HT-29 (cell line): ENCODE data around the gene TLCD3B. TPM values are rescaled to one million over a fixed set of nuclear protein-coding genes. Genes with fewer than 3 reads are reported as not detected.
"Not testable (repeated sequence)": the region's sequence is repeated elsewhere in the genome, so short reads cannot be mapped to it uniquely, and the experiment has no call there.

Experiments used
- DNase-seq: peaks from one replicate; pipeline ENCODE4 v3.0.0-alpha.2; 2015; ENCODE audit warnings: low spot score
- total RNA-seq: library from RNA; depleted of rRNA; stranded (reverse); fragments of >200 nt; shearing (Covaris generic); gene quantifications from 2 replicates; pipeline ENCODE4 v1.2.3, GENCODE V29; 2014

The TLCD3B gene
- total RNA-seq, 1 experiment from 2014 or later = 0.79 TPM

GRCh38 chr16:30063278-30063892 lies 32.3 kb upstream of the TLCD3B start:
- DNase-seq = no peak

DNA sequence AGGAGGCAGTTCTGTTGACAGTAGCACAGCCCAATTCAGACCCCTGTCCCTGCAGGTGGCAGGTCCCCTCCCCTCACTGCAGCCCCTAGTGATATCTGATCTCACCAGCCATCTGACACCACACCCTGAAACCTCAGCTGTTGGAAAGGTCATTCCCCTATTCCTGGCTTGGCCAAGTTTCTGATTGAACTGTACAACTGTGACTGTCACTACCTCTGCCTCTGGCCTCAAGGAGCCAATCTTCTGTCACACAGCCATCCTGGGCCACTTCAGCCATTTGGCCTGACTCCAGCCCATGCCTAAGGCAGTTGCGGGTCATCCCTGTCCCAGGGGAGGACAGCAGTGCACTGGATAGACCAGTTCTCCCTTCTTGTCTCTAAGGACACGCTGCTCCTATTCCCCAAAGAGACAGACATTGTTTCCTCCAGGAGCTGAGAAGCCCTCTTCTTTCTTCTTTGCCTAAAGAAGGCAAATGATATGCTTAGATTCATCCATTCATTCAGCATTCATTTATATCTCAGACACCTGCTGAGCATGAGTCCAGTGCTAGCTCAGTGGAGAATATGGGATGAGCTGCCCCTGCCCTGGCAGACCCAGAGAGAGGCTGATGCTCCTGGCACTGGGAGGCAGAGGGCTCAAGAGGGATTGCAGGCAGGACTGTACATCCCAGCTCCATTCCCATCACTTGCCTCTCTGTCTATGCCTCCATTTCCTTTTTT lies 29.9 kb upstream of the TLCD3B start:
- no peak for DNase-seq

- DNase-seq = no peak
These were observed 29.3 kb upstream of the TLCD3B start for GRCh38 chr16:30060346-30060745.

GRCh38 chr16:30054959-30055553 lies 24.0 kb upstream of the TLCD3B start:
- peak; percentile 59 for DNase-seq

DNA sequence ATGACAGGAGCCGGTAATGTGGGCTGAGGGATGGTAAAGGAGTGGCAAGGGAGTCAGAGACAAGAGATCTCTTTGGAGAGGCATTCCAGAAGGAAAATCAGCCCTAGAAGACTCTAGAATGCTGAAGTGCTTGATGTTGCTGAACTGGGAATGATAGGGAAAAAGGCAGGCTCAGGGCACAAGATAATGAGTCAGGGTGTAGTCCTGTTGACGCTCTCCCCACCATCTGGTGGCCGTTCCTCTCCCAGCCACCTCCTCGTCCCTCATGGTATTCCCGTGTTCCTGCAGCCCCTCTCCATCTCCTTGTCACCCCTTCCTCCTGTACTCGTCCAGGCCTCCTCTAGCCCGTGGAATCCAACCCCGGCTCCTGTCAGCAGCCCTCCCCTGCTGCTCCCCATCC lies 23.4 kb upstream of the TLCD3B start:
- no peak for DNase-seq

DNA sequence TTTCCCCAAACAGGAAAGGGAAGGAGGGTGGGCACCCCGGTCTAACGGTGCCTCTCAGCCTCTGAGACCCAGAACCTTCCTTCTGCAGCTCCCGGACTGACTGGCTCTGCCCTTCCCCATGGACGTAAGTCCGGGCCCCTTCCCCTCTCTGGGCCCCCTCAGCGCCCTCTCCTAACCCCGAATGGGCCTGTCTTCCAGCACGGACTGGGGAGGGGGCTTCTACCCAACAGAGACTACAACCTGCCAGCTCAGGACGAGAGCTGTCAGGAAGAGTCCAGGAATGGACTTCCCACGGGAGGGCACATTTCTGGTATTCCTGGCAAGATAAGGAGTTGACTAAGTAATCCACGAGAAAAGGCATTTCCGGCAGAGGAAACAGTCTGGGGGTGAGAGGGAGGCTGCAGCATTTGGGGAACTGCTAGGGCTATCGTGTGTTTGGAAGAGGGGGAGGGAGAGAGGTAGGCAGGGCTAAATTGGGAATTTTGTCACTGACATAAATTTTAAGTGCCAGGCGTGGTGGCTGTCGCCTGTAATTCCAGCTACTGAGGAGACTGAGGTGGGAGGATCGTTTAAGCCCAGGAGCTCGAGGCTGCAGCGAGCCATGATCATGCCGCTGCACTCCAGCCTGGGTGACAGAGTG lies 22.4 kb upstream of the TLCD3B start:
- peak; percentile 35 for DNase-seq

DNA sequence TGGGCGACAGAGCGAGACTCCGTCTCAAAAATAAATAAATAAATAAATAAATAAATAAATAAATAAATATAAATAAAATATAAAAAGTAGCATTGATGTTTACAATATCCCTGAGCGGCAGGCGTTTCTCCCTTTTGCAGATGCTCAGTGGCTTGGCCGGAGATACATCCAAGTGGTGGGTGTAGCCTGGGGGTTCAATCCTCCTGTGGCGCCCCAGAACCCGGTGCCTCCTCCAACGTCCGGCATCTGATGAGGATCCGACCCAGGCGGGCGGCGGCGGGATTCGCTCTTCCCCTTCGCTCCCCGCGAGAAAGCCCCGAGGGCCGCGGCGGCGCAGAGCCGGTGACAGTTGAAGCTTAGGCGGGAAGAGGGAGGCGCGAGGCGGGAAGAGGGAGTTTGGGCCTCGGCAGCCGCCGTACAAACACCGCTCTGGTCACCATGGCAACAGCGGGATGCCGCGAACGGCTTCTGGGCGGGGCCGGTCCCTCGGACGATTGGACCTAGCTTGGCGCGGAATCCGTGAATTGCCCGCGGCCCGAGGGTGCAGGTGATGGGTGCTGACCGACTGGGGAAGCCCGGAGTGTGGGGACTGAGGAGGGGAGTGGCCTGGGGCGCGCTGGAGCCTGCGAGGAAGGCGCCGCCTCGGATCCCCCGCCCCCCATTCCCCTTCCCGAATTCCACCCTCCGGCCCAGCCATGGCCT lies 21.8 kb upstream of the TLCD3B start:
- DNase-seq = peak; percentile 91

DNA sequence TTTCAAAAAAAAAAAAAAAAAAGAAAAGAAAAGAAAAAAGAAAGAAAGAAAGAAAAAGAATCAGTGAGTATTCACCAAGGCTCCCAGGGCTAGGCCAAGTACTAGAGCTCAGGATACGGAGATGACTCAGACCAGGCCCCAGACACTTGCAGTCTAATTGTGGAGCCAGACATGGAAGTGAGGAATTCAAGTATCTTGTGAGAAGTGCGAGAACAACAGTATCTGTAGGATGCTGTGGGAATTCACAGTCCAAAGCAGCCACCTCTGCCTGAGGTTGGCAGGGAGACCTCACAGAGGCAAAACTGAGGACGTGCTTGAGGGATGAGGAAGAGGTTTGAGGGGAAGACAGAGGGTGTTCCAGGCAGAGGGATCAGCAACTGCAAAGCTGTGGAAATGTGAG lies 20.4 kb upstream of the TLCD3B start:
- DNase-seq = no peak

GRCh38 chr16:30049871-30050270 lies 18.8 kb upstream of the TLCD3B start:
- DNase-seq = no peak

DNA sequence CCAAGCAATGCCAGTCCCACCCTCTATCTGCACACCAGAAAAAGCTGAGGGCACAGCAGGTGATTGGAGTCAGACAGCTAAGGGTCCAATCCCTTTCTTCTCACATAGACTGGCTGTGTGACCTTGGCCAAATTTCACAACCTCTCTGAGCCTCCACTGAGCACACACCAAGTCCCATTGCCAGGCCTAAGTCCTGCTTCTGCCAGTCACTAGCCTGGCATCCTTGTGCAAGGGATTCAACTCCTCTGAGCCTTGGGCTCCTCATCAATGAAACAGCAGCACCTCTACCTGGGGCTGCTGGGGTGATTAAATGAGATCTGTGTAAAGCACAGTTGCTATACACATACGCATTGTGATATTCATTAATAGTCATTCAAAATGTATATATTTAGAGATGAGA lies 15.5 kb upstream of the TLCD3B start:
- DNase-seq = no peak

GRCh38 chr16:30046178-30046577 lies 15.1 kb upstream of the TLCD3B start:
- DNase-seq = no peak

DNA sequence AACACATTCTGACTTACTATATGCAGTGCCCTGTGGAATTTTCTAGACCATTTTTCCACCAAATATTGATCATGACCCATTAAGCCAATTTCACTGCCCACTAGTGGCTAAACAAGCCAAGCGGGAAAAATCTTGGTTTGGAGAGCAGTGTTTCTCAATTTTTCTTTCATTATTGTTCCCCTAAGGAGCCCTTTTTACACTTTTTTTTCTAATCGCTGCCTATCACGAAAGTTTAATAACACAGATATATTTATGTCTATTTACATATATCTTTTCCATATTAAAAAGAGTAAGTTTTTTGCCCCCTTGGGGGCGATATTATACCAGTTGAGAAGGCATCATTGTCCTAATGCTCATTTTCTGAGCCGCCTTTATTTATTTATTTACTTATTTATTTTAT lies 10.8 kb upstream of the TLCD3B start:
- peak; percentile 62 for DNase-seq

GRCh38 chr16:30040690-30041089 lies 9.6 kb upstream of the TLCD3B start:
- not testable (repeated sequence) for DNase-seq

DNA sequence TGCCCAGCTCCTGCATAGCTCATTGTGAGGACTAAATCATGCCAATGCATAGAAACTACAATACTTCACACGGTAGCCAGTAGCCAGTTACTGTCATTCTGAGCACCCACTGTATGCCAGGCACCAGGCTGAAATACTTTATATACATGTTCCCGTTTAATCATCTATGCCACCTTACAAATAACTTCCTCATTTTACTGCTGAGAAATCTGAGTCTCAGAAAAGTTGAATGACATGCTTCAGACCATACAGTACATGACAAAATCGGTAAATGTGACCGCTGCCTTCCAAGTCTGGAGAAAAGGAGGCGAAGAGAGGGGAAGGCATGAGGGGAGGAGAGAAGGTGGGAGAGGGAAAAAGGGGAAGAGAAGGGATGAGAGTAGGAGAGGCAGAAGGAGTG lies 9.2 kb upstream of the TLCD3B start:
- DNase-seq = no peak

DNA sequence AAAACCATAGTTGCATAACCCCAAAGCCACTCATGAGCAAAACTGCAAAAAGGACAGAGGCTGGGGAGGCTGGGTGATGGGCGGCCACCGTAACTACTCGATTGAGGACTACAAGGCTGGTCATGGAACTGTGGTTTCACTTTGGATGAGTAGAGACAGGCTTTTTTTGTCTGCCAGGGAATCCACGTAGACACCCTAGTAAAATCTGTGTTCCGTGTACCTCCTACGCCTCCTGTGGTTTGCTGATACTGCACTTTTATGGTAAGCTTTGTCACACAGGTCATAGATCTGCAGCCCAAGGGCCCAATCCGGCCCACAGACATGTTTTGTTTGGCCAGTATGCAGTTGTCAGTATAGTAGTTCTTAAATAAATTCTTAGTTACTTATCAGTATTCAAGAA lies 2.2 kb upstream of the TLCD3B start:
- no peak for DNase-seq

DNA sequence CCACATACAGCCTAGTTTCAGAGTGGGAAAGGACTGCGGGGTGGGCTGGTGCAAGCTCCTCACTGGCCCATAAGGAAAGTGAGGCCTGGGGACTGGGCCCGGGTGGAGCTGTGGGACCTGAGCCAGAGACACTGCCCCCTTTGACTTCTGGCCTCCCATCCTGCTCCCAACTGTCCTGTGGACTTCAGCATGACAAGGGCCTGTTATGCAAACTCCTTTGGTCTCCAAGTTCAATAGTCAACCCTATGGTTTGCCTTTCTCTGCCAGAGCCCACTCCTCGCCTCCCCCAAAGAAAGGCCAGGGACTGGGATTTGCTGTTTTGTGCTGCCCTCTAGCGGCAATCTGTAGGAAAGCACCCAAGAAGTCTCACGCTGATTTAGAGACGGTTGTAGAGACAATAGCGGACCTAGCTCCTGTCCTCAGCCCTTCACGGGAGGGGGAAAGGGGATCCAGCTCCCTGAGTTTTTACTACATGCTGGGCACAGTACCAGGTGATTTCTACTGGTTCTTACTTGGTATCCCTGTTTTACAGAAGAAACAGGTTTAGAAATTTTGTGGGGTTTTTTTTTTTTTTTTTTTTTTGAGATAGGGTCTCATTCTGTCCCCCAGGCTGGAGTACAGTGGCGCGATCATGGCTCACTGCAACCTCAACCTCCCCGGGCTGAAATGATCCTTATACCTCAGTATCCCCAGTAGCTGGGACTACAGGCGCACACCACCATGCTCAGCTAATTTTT lies 1.2 kb upstream of the TLCD3B start:
- DNase-seq = peak; percentile 78

GRCh38 chr16:30031477-30031918 lies 427 bp upstream of the TLCD3B start:
- DNase-seq = no peak

DNA sequence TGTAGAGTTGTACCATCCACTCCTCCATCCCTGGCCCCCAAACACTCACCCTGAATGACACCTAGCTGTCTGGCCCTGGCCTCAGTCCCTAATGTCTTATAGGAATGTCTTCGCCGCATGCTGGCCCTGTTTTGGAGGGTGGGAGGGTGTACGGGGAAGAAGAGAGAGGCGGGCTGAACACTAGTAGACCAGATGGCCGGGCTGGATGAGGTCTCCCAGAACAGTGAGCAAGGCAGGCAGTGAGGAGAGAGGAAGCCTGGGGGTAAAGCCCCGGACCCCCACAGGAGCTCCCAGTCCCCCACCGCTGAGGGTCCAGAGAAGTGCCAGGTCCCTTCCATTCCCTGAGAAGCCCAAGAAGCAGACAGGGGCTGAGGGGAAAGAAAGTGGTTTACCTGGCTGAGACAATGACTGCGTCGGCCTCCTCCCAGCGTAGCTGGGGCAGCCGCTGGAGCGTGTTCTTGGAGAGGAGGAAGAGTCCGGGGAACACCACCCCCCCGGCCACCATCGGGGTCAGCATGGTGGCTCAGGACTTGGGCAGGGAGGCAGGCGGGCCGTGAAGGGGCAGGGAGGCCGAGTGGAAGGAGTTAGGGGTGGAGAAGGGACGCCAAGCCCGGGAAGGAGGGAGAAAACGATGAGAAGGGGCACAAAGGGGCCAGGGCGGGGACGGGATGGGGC lies 923 bp downstream of the TLCD3B start:
- no peak for DNase-seq

DNA sequence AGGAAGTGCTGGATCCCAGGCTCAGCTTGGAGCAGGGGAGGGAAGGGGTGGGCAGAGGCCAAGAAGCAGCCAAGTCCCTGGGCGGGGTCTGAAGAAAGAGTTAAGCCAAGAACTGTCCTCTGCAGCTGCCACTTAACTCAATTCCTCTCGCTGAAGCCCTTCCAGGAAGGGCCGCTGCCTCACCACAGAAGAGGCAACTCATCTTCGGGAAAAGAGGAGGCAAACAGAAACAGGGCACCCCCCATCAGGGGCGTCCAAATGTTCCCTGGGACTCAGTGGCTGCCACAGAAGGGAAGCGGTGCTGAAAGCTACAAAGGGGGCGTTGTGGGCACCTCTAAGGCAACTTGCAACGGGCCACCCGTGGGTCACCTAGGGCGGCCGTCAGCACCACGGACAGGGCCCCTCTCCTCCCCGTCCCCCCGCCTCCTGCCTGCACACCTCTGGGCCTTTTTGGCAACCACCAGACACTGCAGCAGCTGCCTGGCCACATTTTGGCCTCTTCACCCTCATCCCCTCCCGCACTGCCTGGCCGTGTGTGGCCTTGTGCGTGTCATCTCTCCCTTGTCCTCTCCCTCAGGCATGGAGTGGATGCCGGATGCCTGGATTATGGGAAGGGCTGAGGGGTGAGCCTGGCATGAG lies 2.5 kb downstream of the TLCD3B start:
- no peak for DNase-seq
